Breast epithelium (tissue), 3 donors: ENCODE results near the gene EXOG.

Experiments used
- POLR2A ChIP-seq: fragments of 450-650 bp; IDR thresholded peaks from one replicate; pipeline ENCODE4 v1.6.1; 2016; ENCODE audit warnings: antibody characterized with exemption, mild to moderate bottlenecking, moderate library complexity
- POLR2AphosphoS5 ChIP-seq, 3 donors: sonication (generic); formaldehyde crosslinking; IDR thresholded peaks; one replicate each; pipeline ENCODE4 v1.6.1; 2017; ENCODE audit warnings: antibody characterized with exemption in 3 of 3
- TF ChIP-seq, protein P1 (sequence below), 3 donors: fragments of 450-650 bp; IDR thresholded peaks; one replicate each; pipeline ENCODE4 v1.5.1; 2016 to 2017; ENCODE audit warnings: antibody characterized with exemption in 3 of 3, mild to moderate bottlenecking in 3 of 3, moderate library complexity in 3 of 3

DNA sequence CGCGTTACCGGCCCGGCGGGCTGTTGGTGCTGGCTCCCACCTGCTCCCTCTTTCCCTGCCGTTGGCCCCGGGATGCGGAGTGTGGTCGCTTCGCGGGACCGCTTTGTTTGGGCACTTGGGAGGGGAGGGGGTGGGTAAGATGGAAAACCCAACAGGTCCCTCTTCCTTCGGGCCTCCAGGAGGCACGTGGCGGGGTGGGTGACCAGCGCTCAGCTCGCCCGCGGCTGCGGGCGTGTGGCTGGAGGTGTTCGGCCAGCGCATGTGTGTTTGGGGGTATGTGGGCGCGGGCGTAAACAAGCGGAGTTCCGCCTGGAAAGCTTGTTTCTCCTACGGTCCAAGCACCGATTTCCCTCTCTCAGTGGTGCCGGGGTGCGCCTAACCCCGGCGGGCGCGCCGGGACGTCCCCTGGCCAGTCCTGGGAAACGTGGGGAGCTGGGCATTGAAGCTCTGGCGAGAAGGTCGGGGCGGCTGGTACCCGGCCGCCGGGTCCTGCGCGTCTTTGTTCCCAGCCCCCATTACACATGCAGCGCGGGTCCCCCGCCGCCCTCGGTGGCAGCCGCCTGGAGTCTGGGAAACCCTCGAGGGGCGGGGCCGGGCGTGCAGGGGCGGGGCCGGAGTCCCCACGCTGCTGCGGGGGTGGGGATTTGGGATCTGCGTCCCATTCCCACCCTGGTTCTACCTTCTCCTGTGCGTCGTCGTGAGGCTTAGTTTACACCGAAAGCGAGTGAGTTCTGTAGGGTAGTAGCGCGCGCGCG lies 41.1 kb upstream of the EXOG start:
- TF ChIP-seq POLR2A, result peak; percentile 24
- TF ChIP-seq, protein P1, sequence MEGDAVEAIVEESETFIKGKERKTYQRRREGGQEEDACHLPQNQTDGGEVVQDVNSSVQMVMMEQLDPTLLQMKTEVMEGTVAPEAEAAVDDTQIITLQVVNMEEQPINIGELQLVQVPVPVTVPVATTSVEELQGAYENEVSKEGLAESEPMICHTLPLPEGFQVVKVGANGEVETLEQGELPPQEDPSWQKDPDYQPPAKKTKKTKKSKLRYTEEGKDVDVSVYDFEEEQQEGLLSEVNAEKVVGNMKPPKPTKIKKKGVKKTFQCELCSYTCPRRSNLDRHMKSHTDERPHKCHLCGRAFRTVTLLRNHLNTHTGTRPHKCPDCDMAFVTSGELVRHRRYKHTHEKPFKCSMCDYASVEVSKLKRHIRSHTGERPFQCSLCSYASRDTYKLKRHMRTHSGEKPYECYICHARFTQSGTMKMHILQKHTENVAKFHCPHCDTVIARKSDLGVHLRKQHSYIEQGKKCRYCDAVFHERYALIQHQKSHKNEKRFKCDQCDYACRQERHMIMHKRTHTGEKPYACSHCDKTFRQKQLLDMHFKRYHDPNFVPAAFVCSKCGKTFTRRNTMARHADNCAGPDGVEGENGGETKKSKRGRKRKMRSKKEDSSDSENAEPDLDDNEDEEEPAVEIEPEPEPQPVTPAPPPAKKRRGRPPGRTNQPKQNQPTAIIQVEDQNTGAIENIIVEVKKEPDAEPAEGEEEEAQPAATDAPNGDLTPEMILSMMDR (IDR thresholded peaks at IDR 0.05), result no peak
- no peak for TF ChIP-seq POLR2AphosphoS5 (IDR thresholded peaks at IDR 0.05)
